Heart left ventricle (tissue), 13 donors: Measurements from ENCODE around the gene PTPN7.

Source experiments
- POLR2A ChIP-seq, 2 donors: fragments of 450-650 bp; IDR thresholded peaks; one replicate each; pipeline ENCODE4 v1.6.1; 2017; ENCODE audit warnings: antibody characterized with exemption in 2 of 2, mild to moderate bottlenecking in 2 of 2, moderate library complexity in 2 of 2
- TF ChIP-seq, protein P1 (sequence below), 12 donors: fragments of 200-600 bp; sonication (generic) in 4 of 12; IDR thresholded peaks; one replicate each; pipeline versions ENCODE4 v1.5.0 to v1.8.0; 2018 to 2022; ENCODE audit warnings: antibody characterized with exemption in 12 of 12, mild to moderate bottlenecking in 5 of 12
- donor health status: ischemic (EF 13 %, LVEDD 7.1; RV severe dilation, severe dysfunction).
- donor health status: DM: no; HTN: yes; CAD: no.
- donor health status: DM: no; HTN: no; CAD: no.
- donor health status: ischemic (EF 25% LVEDD 6.9; RV normal size, moderate dysfunction).
- donor health status: ischemic (EF 25% LVEDD 5.7; RV mildly dilated, moderate dysfunction).
- donor health status: ischemic (EF 35%, LVEDD 5.7; RV mildly dilated, moderate dysfunction).
- donor health status: nonischemic (EF 11% LVEDD 7.7; RV severe dilation, severe dysfunction).
- donor health status: DM: yes; HTN: yes; CAD: no.
- donor health status: PGD.
- donor health status: ischemic (EF 29% LVEDD 5.4; RV normal size, mild dysfunction).
- donor health status: nonischemic (EF 23%, LVEDD 6.1; RV moderate dilation, normal function).

DNA sequence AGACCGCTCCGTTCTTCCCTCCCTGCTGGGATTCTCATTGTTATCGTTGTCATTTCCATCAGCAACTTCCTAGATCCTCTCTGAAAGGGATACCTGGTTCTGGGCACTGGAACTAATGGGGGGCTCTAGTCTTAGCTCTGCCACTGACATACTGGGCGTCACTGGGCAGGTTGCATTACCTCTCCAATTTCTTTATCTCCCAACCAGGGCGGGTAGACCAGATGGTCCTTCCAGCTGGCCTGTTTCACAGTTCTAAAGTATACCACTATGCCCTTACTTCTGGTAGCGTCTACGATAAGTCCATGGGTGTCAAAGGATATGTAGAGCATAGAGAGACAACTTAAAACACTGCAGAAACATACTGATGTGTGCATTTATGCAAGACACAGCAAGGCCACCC is 36.3 kb downstream of the PTPN7 start:
- no peak for TF ChIP-seq POLR2A (IDR thresholded peaks at IDR 0.05)
- TF ChIP-seq, protein P1, sequence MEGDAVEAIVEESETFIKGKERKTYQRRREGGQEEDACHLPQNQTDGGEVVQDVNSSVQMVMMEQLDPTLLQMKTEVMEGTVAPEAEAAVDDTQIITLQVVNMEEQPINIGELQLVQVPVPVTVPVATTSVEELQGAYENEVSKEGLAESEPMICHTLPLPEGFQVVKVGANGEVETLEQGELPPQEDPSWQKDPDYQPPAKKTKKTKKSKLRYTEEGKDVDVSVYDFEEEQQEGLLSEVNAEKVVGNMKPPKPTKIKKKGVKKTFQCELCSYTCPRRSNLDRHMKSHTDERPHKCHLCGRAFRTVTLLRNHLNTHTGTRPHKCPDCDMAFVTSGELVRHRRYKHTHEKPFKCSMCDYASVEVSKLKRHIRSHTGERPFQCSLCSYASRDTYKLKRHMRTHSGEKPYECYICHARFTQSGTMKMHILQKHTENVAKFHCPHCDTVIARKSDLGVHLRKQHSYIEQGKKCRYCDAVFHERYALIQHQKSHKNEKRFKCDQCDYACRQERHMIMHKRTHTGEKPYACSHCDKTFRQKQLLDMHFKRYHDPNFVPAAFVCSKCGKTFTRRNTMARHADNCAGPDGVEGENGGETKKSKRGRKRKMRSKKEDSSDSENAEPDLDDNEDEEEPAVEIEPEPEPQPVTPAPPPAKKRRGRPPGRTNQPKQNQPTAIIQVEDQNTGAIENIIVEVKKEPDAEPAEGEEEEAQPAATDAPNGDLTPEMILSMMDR (IDR thresholded peaks at IDR 0.05) = no peak
